Measurements from ENCODE around the gene SLC22A8. TPM values are rescaled to one million over a fixed set of nuclear protein-coding genes. Genes with fewer than 3 reads are reported as not detected.
"Not testable (repeated sequence)": the region's sequence is repeated elsewhere in the genome, so short reads cannot be mapped to it uniquely, and the experiment has no call there.

Gene SLC22A8
- total RNA-seq, 6 donors from 2014 or later = not detected

GRCh38 chr11:62953811-62954210, 61.8 kb downstream of the SLC22A8 start:
- ATAC-seq (ENCODE audit: low FRiP score in 2 of 2) = no peak
- TF ChIP-seq POLR2A (IDR thresholded peaks at IDR 0.05) (no peak), POLR2AphosphoS5 (IDR thresholded peaks at IDR 0.05) (no peak)
- 90 to 94% methylated on average over 4 of the region's 4 CpGs for WGBS, 2 donors

GRCh38 chr11:62948765-62949320, 66.8 kb downstream of the SLC22A8 start:
- 84 to 85% methylated on average over 7 of the region's 7 CpGs for WGBS, 2 donors
- no peaks in the 10 kb centered on the region for H3K27me3 ChIP-seq
- DNase-seq (no peak), ATAC-seq (ENCODE audit: low FRiP score in 2 of 2) (peak in 1 of 2 donors; percentile 17)
- peaks cover 0 to 4% (median 0%) of the 10 kb centered on the region in 4 donors for H3K9me3 ChIP-seq
- H3K27ac ChIP-seq = no peak overlapping the region
- H3K4me1 ChIP-seq = no peaks in the 10 kb centered on the region
- no peaks in the 10 kb centered on the region for H3K36me3 ChIP-seq
- no peak for TF ChIP-seq POLR2A (IDR thresholded peaks at IDR 0.05)
- no peak for TF ChIP-seq EP300 (IDR thresholded peaks at IDR 0.05)
- no peak for TF ChIP-seq POLR2AphosphoS5 (IDR thresholded peaks at IDR 0.05)
- TF ChIP-seq CTCF (IDR thresholded peaks at IDR 0.05) = no peak
- no peak overlapping the region for H3K4me3 ChIP-seq

More at GRCh38 chr11:62953811-62954210, 61.8 kb downstream of the SLC22A8 start:
- H3K9me3 ChIP-seq = no peaks in the 10 kb centered on the region
- no peak for DNase-seq
- no peaks in the 10 kb centered on the region for H3K27me3 ChIP-seq
- H3K4me3 ChIP-seq = no peak overlapping the region
- no peaks in the 10 kb centered on the region for H3K36me3 ChIP-seq
- H3K4me1 ChIP-seq = peaks cover 0 to 6% (median 2%) of the 10 kb centered on the region in 4 donors
- no peak overlapping the region for H3K27ac ChIP-seq

GRCh38 chr11:62945538-62945937, 70.1 kb downstream of the SLC22A8 start:
- H3K36me3 ChIP-seq; H3K4me3 ChIP-seq; H3K27ac ChIP-seq; H3K9me3 ChIP-seq; ATAC-seq (ENCODE audit: low FRiP score in 2 of 2); H3K27me3 ChIP-seq; H3K4me1 ChIP-seq; DNase-seq: not testable (repeated sequence)
- WGBS, 2 donors = 97 to 99% methylated on average over 10 of the region's 10 CpGs

Other genes starting within 250 kb of the SLC22A8 start
- 10 to 100 TPM; 16.7 to 51.3 (median 27.0) TPM for gene TAF6L, start 244.4 kb downstream of the SLC22A8 start, total RNA-seq
- gene TMEM179B, start 228.4 kb downstream of the SLC22A8 start, total RNA-seq = 10 to 100 TPM; 38.8 to 98.2 (median 56.2) TPM
- gene TMEM223, start 223.8 kb downstream of the SLC22A8 start, total RNA-seq = 10 to 100 TPM; 11.3 to 28.7 (median 15.4) TPM
- gene NXF1, start 210.4 kb downstream of the SLC22A8 start, total RNA-seq = 100 to 1,000 TPM in 1 of 6 donors, 10 to 100 TPM in 5; 56.1 to 215 (median 81.2) TPM
- gene STX5, start 183.8 kb downstream of the SLC22A8 start, total RNA-seq = 10 to 100 TPM; 25.3 to 53.8 (median 44.9) TPM
- not detected for gene TEX54, start 183.0 kb downstream of the SLC22A8 start, total RNA-seq
- 10 to 100 TPM; 31.5 to 56.6 (median 50.4) TPM for gene WDR74, start 176.3 kb downstream of the SLC22A8 start, total RNA-seq
- 100 to 1,000 TPM; 120 to 236 (median 179) TPM for gene SLC3A2, start 134.9 kb downstream of the SLC22A8 start, total RNA-seq
- gene CHRM1, start 94.5 kb downstream of the SLC22A8 start, total RNA-seq = 1 to 10 TPM in 4 of 6 donors, under 1 TPM in 1, not detected in 1; 0.59 to 7.3 (median 3.0) TPM
- not detected for gene SLC22A6, start 30.9 kb downstream of the SLC22A8 start, total RNA-seq
- gene SLC22A24, start 128.4 kb upstream of the SLC22A8 start, total RNA-seq = not detected
- gene SLC22A25, start 227.8 kb upstream of the SLC22A8 start, total RNA-seq = not detected

Data from upper lobe of left lung (tissue), 6 donors.